ENCODE measurements around the gene CLIP2.

Gene CLIP2

GRCh38 chr7:74263399-74264120, 25.6 kb upstream of the CLIP2 start:
- Histone ChIP-seq H3K27me3 (ENCODE audit: insufficient read depth, low read length, poor library complexity) (no peaks in the 10 kb centered on the region), H3K27ac (ENCODE audit: low read length) (no peak overlapping the region), H3K4me3 (ENCODE audit: low read depth in 1 of 2, low read length in 2 of 2) (no peak overlapping the region), H2AFZ (ENCODE audit: low read depth, low read length) (no peak overlapping the region), H3K9ac (ENCODE audit: low read depth, low read length) (no peak overlapping the region), H3K79me2 (ENCODE audit: insufficient read depth, low read length) (no peaks in the 10 kb centered on the region), H3K4me1 (ENCODE audit: insufficient read depth, low read length) (no peaks in the 10 kb centered on the region), H3K4me2 (ENCODE audit: insufficient read depth, low read length) (no peak overlapping the region), H3K36me3 (ENCODE audit: insufficient read depth, low read length) (no peaks in the 10 kb centered on the region), H4K20me1 (ENCODE audit: insufficient read depth, low read length) (no peaks in the 10 kb centered on the region), H3K9me3 (ENCODE audit: insufficient read depth, low read length, severe bottlenecking) (no peaks in the 10 kb centered on the region)
- TF ChIP-seq EZH2 (IDR thresholded peaks at IDR 0.05; ENCODE audit: borderline replicate concordance, low read depth, low read length, severe bottlenecking) (no peak), CTCF (IDR thresholded peaks at IDR 0.05; ENCODE audit: borderline replicate concordance, extremely low read depth, low read length, poor library complexity, severe bottlenecking) (no peak)
- DNase-seq (no peak), ATAC-seq (ENCODE audit: insufficient read depth, low read depth) (no peak)

- H3K36me3 ChIP-seq (ENCODE audit: insufficient read depth, low read length), result no peaks in the 10 kb centered on the region
- no peak overlapping the region for H3K27ac ChIP-seq (ENCODE audit: low read length)
- H3K27me3 ChIP-seq (ENCODE audit: insufficient read depth, low read length, poor library complexity), result no peaks in the 10 kb centered on the region
- no peak overlapping the region for H2AFZ ChIP-seq (ENCODE audit: low read depth, low read length)
- no peak overlapping the region for H3K4me2 ChIP-seq (ENCODE audit: insufficient read depth, low read length)
- H3K9ac ChIP-seq (ENCODE audit: low read depth, low read length), result no peak overlapping the region
- ATAC-seq (ENCODE audit: insufficient read depth, low read depth) (no peak), DNase-seq (no peak)
- no peak for TF ChIP-seq CTCF (IDR thresholded peaks at IDR 0.05; ENCODE audit: borderline replicate concordance, extremely low read depth, low read length, poor library complexity, severe bottlenecking)
- TF ChIP-seq EZH2 (IDR thresholded peaks at IDR 0.05; ENCODE audit: borderline replicate concordance, low read depth, low read length, severe bottlenecking), result no peak
- peaks cover 6% of the 10 kb centered on the region; the same call in 1 of the 2 replicates for H3K4me1 ChIP-seq (ENCODE audit: insufficient read depth, low read length)
- H3K9me3 ChIP-seq (ENCODE audit: insufficient read depth, low read length, severe bottlenecking), result no peaks in the 10 kb centered on the region
- H4K20me1 ChIP-seq (ENCODE audit: insufficient read depth, low read length), result no peaks in the 10 kb centered on the region
- H3K4me3 ChIP-seq (ENCODE audit: low read depth in 1 of 2, low read length in 2 of 2), result no peak overlapping the region
- no peaks in the 10 kb centered on the region for H3K79me2 ChIP-seq (ENCODE audit: insufficient read depth, low read length)
These were observed 22.8 kb upstream of the CLIP2 start for GRCh38 chr7:74266191-74266963.

- no peaks in the 10 kb centered on the region for H3K27me3 ChIP-seq (ENCODE audit: insufficient read depth, low read length, poor library complexity)
- ATAC-seq (ENCODE audit: insufficient read depth, low read depth) (no peak), DNase-seq (no peak)
- H3K4me3 ChIP-seq (ENCODE audit: low read depth in 1 of 2, low read length in 2 of 2), result no peak overlapping the region
- no peaks in the 10 kb centered on the region for H4K20me1 ChIP-seq (ENCODE audit: insufficient read depth, low read length)
- H3K4me2 ChIP-seq (ENCODE audit: insufficient read depth, low read length), result no peak overlapping the region
- TF ChIP-seq EZH2 (IDR thresholded peaks at IDR 0.05; ENCODE audit: borderline replicate concordance, low read depth, low read length, severe bottlenecking), result no peak
- TF ChIP-seq CTCF (IDR thresholded peaks at IDR 0.05; ENCODE audit: borderline replicate concordance, extremely low read depth, low read length, poor library complexity, severe bottlenecking), result no peak
- no peak overlapping the region for H3K9ac ChIP-seq (ENCODE audit: low read depth, low read length)
- H3K36me3 ChIP-seq (ENCODE audit: insufficient read depth, low read length), result no peaks in the 10 kb centered on the region
- no peaks in the 10 kb centered on the region for H3K9me3 ChIP-seq (ENCODE audit: insufficient read depth, low read length, severe bottlenecking)
- no peak overlapping the region for H2AFZ ChIP-seq (ENCODE audit: low read depth, low read length)
- no peak overlapping the region for H3K27ac ChIP-seq (ENCODE audit: low read length)
- no peaks in the 10 kb centered on the region for H3K79me2 ChIP-seq (ENCODE audit: insufficient read depth, low read length)
- H3K4me1 ChIP-seq (ENCODE audit: insufficient read depth, low read length), result peaks cover 6% of the 10 kb centered on the region; the same call in 1 of the 2 replicates
These were observed 21.2 kb upstream of the CLIP2 start for GRCh38 chr7:74267756-74268565.
